Activated CD4-positive, alpha-beta T cell treated with anti-CD3 and anti-CD28 coated beads, Interleukin-2, Interleukin-6, amounts not matched to agents 100 ng/mL and 50 ng/mL, durations not matched to agents 16 hours and 8 hours (primary cell): ENCODE measurements around the gene RTKN2.
"Not testable (repeated sequence)": the region's sequence is repeated elsewhere in the genome, so short reads cannot be mapped to it uniquely, and the experiment has no call there.

Experiments used
- DNase-seq: peaks from one replicate; pipeline ENCODE4 v3.0.0-alpha.2; 2020

The RTKN2 gene, protein sequence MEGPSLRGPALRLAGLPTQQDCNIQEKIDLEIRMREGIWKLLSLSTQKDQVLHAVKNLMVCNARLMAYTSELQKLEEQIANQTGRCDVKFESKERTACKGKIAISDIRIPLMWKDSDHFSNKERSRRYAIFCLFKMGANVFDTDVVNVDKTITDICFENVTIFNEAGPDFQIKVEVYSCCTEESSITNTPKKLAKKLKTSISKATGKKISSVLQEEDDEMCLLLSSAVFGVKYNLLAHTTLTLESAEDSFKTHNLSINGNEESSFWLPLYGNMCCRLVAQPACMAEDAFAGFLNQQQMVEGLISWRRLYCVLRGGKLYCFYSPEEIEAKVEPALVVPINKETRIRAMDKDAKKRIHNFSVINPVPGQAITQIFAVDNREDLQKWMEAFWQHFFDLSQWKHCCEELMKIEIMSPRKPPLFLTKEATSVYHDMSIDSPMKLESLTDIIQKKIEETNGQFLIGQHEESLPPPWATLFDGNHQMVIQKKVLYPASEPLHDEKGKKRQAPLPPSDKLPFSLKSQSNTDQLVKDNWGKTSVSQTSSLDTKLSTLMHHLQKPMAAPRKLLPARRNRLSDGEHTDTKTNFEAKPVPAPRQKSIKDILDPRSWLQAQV

GRCh38 chr10:62268399-62269114 is at the start of gene RTKN2:
RTKN2 (minus strand) TSS chr10:62268844; CDS start chr10:62268610, 234 bp downstream.
- DNase-seq: peak; percentile 72

DNA sequence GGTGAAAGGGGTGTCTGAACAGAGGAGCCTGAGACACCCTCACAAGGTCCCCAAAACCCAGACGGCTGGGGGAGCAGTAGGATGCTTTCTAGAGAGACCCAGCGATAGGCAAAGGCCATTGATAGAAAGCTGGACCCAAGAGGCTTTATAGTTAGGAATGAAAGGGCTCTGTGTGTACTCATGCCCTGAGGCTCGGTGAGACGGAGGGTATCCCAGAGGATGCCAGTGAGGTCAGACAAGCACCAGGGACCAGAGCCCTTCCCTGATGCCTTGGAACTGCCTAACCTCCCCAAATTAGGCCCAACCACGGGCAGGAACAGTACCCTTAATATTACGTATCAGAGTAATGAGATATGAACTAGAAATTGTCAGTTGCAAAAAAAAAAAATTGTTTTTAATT is 48.6 kb upstream of the RTKN2 start:
- no peak for DNase-seq

DNA sequence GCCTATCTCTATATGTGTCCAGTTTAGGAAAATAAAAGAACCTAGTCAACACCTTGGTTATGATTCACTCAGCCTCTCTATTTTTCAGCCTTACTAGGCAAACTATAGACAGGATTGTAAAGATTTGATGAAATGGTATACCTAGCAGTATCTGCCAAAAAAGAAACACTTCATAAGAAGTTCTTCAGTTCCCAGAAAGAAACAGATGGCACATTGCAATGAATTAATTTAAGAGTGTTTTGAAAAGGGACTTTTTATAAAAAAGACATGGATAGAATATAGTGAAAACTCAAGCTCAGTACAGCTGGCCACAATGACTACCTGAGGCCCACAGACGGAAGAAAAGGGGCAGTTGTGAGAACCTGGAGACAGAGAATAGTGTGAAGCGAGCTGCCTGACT is 40.6 kb upstream of the RTKN2 start:
- DNase-seq: no peak

DNA sequence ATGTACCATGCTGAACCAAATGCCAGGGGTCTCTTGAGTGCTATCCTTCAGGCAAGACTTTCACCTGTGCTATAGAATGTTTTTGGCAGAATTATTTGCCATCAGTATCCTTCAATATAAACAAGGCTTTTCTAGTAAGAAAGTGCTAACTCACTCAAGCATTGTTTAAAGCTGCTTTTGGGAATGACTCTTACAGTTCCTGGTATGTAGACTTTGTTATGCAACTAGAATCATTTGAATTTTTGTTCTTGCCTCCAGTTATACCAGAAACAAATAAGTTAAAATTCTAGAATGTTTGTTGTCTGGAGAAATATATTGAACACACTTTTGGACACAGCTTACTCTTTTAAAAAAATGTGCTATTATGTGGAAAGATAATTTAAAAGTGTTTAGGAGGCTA is 39.5 kb upstream of the RTKN2 start:
- no peak for DNase-seq

DNA sequence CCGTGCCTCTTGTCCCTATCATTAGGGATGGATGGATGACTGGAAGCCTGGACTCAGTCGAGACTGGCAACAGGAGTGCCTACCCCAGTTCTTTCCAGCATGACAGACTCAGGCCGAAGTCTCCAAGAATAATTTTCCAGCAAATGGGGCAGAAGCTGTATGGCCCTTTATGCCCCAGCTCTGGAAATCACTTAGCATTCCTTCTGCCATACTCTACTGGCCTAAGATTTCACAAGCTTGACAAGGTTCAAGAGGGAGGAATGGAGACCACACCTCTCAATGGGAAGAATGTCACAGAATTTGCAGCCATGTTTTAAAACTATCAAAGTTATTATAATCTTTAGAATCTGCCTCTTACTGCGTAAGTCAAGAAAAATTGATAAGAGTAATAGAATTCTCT is 39.0 kb upstream of the RTKN2 start:
- no peak for DNase-seq

- DNase-seq: no peak
Observed at GRCh38 chr10:62306663-62307062, 38.0 kb upstream of the RTKN2 start.

DNA sequence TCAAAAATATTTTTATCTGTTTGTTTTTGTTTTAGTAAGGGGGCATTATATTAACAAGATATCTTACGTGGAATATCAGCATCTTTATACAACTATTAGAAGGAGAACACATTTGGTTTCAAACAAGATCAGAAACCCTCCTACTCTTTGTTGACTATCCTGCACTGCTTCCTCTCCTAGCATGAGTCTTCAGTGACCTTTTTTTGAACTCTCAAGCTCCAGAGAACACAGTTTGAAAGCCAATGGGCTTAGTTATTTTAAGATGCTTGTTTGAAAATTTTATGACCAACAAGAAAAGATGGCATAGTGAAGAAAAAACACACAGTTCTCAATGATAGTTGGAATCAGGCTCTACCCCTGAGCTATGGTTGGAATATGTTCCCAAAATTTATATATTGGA is 37.2 kb upstream of the RTKN2 start:
- no peak for DNase-seq

DNA sequence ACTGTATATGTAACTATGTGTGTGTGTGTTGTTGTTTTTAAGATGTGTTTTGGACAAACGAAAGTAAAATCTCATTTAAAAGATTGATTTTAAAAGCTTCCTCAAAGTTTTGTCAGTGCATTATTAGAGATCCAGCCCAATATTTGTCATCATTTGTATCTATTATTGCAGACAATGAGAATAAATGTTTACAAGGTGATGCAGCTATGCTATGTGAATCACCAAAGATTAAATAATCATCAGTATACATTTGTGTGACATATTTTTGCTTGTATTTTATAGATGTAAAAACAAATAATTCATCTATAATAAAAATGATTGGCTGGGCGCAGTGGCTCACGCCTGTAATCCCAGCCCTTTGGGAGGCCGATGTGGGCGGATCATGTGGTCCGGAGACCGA is 35.3 kb upstream of the RTKN2 start:
- no peak for DNase-seq

DNA sequence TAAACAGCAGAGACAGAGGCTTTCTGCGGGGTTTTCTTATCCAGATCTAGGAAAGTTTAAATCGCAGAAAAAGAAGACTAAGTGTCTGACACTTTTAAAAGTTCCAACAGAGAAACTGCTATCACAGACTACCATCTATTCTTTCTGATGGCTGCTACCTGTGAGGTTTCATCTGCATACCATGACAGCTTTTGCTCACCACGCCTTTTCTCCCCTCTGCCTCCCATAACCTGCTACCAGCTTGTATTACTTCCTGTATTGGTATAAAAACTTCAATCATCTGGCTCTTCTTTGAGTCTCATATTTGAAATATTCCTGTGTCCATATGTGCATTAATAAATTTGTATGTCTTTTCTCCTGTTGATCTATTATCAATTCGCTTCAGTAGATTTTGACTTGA is 34.1 kb upstream of the RTKN2 start:
- DNase-seq: no peak

GRCh38 chr10:62297857-62298256 is 29.2 kb upstream of the RTKN2 start:
- DNase-seq: no peak

- DNase-seq: no peak
Observed at GRCh38 chr10:62284221-62284620, 15.6 kb upstream of the RTKN2 start.

DNA sequence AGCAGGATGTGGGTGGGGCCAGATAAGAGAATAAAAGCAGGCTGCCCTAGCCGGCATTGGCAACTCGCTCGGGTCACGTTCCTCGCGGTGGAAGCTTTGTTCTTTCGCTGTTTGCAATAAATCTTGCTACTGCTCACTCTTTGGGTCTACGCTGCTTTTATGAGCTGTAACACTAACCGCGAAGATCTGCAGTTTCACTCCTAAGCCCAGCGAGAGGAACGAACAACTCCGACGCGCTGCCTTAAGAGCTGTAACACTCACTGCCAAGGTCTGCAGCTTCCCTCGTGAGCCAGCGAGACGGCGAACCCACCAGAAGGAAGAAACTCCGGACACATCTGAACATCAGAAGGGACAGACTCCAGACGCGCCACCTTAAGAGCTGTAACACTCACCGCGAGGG is 12.7 kb upstream of the RTKN2 start:
- not testable (repeated sequence) for DNase-seq

- DNase-seq: not testable (repeated sequence)
Observed at GRCh38 chr10:62280392-62280791, 11.7 kb upstream of the RTKN2 start.

DNA sequence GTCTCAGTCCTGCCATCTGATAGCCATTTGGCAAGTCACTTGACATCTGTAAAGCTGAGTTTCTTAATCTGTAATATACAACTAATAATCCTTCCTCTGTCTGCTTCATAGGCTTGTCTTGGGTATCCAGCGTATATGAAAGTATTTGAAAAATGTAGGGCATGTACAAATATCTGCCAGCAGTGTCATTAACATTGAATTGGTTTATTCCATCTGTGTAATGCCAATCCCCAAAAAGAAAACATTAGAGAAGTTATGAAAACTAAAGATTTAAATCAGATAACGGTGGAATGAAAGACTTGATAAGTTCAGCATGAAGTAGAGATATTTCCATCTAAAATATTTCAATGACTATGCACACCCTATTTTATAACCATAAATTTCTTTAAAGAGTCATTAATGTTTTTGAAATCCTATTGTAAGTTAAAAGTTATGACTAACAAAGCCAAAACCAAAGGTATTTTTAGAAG is 9.8 kb upstream of the RTKN2 start:
- no peak for DNase-seq

GRCh38 chr10:62277971-62278370 is 9.3 kb upstream of the RTKN2 start:
- DNase-seq: no peak

DNA sequence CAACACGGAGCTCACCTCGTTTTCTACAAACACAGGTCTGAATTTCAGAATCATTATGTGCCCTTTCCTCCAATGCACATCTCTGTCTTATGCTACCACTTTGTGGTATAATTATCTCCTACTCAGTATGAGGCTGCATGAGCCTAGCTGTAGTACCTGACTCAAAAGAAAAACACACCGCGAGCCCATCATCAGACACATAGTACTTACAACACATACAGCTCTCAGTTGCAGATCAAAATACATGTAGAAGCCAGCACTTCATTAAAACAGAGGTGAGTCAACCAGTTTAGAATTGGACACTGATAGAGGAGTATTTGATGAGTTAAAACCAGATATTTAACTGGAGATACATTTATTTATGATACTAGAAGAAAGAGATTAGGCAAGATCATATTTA is 1.4 kb upstream of the RTKN2 start:
- no peak for DNase-seq

DNA sequence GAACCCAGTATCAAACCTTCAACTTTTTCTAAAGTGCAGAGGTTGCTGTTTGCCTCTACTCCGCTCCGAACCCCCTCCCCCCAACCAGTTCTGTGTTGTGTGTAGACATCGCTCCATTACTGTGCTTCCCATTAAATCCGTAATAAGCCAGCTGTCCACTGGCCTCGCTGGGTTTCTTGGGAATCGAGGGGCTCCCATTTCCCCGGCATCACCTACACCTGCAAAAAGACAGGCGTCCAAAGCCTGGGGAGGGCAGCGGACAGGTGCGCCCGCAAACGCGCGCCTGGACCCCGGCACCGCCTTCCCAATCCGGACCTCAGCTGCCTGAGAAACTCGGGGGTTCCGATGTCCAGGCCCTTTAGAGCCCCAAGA is 631 bp downstream of the RTKN2 start:
- DNase-seq: no peak

- DNase-seq: no peak
Observed at GRCh38 chr10:62266611-62267010, 2.0 kb downstream of the RTKN2 start.

GRCh38 chr10:62266147-62266546 is 2.5 kb downstream of the RTKN2 start:
- DNase-seq: no peak

DNA sequence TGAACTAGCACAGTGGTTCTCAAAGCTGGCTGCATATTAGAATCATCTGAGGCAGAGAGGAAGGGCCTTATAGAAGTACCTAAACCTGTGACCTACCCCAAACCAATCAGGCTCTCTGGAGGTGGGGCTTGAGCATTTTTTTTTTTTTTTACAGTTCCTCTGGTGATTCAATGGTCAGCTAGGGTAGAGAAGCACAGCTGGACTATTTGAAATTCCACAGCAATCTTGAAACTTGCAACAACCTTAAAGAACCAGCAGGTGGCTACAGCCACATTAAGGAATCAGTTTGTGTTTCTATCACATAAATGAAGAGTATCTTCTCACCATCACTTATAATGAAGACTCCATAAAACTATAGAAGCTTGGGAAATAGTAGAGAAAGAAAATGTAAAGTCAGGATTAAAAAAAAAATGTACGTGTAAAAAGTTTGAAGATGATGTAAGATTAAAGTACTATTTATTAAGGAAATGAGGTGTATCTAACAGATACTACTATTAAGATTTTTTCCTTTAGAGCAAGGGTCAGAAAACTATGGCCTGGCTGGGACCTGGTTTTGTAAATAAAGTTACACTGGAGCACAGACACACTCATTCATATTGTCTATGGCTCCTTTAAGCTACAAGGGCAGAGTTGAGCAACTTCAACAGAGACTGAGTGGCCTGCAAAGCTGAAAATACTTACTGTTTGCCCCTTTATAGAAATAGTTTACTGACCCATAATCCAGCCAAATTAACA is 3.8 kb downstream of the RTKN2 start:
- peak; percentile 29 for DNase-seq

DNA sequence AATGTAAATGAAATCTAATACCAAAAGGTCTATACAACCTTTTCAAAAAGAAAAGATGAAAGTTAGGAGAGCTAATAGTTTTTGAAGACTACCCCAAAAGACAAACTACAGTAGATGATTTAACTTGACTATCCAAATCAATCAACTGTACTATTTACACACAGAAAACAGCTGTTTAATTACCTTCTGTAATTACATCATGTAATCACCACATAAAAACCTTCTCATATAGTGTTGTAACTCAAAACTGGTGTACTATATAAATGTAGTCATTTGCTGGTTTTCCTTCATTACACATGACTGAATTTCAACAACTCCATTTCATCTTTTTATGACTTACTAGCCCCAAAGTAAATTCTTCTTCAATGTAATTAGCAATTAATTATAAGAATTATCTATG is 4.5 kb downstream of the RTKN2 start:
- no peak for DNase-seq

DNA sequence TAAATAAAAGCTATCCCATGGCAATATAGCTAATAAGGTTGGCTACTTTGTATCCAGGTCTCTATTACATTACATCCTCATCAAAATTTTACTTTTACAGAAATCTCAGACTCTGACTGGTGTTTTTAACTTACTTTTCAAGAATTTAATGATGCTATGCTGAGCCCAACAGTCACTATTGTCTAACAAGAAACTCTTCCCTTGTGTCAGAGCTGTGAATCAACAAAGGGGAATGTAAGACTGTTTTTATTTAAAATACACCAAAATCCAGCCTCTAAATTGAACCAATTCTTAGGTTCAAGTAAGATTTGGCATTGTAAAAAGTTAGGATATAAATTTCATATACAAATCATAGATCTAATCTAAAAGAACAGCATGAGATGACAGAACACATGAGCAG is 7.0 kb downstream of the RTKN2 start:
- DNase-seq: no peak

DNA sequence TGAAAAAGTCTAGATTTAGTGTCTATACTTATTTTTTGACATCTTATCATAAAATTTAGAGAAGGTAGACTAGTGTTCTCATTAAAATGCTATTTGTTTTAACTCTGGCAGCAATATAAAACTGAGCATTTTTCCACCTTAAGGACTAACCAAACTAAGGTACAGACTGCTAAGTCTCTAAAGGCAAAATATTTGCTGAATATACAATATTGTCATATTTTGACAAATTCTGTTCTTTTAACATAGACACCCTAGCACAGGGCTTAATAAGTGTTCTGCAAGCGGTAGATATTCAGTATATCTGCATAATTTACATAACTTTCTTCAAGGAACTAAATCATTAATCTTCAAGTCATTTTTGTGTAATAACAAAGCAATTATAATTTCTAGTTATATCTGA is 8.6 kb downstream of the RTKN2 start:
- DNase-seq: no peak
